ENCODE data around the gene PRR4.

PRR4 gene

DNA sequence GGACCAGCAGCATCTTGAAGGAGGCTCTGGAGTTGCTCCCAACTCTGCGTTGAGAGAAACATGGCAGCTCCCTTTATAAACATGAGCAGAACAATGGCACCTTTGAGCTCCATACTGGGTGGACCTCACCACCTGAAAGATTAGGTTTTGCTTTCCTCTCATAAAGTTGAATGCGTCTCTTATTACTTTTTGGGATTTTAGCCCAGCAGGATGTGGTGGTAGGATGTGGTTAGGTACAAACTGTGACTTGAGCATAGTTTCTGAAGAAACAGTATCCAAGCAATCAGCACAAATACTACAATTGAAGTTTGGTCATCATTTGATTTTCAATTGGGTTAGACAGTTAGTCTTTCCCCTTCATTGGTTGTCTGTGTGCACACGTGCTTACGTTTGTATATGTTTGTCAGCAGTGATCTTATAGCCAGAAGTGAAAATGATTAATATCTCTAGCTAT is at the start of gene PRR4:
Gene PRR4 (minus strand): TSS at position 51 of the 454 bp plus-strand sequence. CDS start 38 bp downstream, at position 13.
- DNase-seq, result no peak

GRCh38 chr12:10896854-10897253 is 47.6 kb upstream of the PRR4 start:
- no peak for DNase-seq

DNA sequence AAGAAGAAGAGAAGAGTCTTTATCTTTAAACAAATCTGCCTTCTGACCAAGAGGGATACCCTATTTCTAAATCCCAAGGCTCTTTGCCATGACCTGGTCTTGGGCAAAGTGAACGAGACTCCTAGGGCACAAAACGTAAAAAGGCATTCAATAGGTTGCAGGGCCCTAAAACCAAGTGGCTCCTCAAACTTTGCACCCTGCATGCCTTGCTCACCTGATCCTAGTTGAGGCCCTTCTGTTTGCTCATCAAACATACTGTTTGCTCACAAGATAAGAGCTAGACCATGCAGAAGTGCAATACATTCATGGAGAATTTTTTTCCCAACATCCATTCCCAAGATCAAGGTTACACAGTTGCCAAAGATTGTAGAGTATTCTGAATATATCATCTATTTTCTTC is 42.7 kb upstream of the PRR4 start:
- no peak for DNase-seq

GRCh38 chr12:10889226-10889625 is 40.0 kb upstream of the PRR4 start:
- DNase-seq, result no peak

DNA sequence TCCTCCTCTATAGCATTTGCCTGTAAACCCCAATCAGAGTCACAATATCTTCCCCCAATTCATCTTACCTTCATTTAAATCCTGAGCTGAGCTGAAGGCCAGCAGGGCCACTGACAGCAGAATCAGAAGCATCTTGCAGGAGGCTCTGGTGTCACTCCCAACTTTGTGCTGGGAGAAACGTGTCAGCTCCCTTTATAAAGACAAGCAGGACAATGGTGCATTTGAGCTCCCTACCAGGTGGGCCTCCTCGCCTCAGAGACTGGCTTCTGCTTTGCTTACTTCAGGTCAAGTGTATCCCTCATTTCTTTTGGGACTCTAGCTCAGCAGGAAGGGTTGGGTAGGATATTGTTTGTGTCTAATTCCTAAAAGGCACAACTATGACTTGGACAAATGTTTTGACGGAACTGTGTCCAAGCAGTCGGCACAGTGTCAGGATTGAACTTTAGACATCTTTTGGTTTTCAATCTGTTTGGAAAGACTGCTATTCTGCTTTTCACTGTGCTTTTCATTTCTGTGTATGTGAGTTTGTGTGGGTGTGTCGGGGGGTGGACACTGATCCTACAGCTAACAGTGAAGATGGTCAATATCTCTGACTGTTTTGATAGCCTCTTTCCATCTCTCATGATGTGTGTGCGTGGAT is 34.9 kb upstream of the PRR4 start, which contains the start of gene PRH1:
Gene PRH1 (minus strand): TSS at position 170 of the 640 bp plus-strand sequence. CDS start 38 bp downstream, at position 132.
- DNase-seq, result no peak

GRCh38 chr12:10873378-10873777 is 24.1 kb upstream of the PRR4 start:
- no peak for DNase-seq

- DNase-seq, result no peak
Measured at GRCh38 chr12:10867381-10867780, 18.1 kb upstream of the PRR4 start.

DNA sequence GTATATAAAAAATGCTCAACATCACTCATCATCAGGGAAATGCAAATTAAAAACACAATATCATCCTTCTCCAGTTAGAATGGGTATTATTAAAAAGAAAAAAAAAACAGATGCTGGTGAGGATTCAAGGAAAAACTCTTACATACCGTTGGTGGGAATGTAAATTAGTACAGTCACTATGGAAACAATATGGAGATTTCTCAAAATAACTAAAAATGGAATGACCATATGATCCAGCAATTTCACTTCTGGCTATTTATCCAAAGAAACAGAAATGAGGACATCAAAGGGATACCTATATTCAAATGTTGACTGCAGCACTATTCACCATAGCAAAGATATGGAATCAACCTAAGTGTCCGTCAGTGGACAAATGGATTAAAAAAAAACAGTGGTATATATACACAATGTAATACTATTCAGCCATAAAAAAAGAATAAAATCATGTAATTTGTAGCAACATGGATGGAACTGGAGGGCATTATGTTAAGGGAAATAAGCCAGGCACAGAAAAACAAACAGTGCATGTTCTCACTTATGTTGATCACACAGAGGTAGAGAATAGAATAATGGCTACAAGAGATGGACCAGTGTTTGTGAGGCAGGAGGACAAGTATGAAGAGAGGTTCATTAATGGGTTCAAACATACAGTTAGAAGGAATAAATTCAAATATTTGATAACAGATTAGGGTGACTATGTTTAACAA is 14.4 kb upstream of the PRR4 start:
- no peak for DNase-seq

- DNase-seq, result no peak
Measured at GRCh38 chr12:10861366-10861765, 12.1 kb upstream of the PRR4 start.

GRCh38 chr12:10855807-10856206 is 6.5 kb upstream of the PRR4 start:
- no peak for DNase-seq

GRCh38 chr12:10853776-10854175 is 4.5 kb upstream of the PRR4 start:
- DNase-seq, result no peak

GRCh38 chr12:10851243-10851858 is 2.1 kb upstream of the PRR4 start:
- DNase-seq, result no peak

- no peak for DNase-seq
Measured at GRCh38 chr12:10847744-10848143, 1.5 kb downstream of the PRR4 start.

DNA sequence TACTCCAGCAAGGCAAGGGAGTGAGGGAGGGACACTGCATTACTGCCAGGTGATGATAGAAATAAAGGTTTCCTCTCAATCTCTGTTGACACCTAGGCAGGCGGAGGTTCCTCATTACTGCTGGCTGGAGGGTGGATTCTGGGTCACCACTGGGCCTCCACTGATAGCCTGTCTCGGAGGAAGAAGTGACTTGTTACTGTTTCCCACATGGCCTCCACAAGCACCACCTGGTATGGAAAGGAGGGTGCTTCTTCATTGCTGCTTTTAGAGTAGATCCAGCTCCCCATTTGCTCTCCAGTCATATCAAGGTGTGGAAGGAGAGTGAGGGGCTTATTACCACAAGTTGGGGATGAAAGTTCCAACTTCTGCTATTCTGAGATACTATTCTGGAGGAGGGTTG is 6.4 kb downstream of the PRR4 start:
- DNase-seq, result no peak

DNA sequence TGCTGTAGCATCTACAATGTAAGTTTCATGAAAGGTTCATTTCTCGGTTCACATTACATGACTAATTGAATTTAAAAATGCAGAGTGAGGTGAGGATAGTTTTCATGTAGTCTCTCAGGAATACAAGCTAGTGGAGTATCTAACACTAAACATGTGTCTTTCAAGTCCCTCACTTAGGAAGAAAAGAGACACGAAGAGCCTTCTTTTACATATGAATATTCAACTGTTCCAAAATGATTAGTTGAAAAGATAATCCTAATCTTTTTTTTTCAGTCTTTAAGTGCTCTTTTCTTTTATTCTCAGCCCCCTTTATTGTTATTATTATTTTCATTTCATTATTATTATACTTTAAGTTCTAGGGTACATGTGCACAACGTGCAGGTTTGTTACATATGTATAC is 10.8 kb downstream of the PRR4 start:
- no peak for DNase-seq

GRCh38 chr12:10829994-10830393 is 19.3 kb downstream of the PRR4 start:
- no peak for DNase-seq

GRCh38 chr12:10826258-10826657 is 23.0 kb downstream of the PRR4 start, which contains the start of gene TAS2R10:
Gene TAS2R10 (minus strand): TSS chr12:10826358. CDS start chr12:10826269, 89 bp downstream.
- DNase-seq, result no peak

DNA sequence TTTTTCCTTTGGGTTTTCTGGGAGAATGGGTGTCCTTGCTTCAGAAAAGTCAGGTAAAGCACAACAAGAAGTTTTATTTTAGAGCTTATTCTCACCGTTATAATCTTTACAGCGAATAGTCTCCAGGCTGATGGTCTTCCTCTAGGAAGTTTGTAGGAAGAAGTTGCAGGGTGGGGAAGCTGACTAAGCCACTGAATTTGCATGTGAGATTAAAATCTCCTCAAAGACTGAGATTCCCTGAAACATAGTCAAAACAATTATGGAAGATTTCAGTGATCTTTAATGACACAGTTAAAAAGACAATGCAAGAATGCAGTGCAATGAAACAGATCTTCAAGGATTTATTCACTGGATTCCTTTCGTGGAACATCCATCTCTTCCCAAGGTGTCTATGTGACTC is 24.3 kb downstream of the PRR4 start:
- no peak for DNase-seq

DNA sequence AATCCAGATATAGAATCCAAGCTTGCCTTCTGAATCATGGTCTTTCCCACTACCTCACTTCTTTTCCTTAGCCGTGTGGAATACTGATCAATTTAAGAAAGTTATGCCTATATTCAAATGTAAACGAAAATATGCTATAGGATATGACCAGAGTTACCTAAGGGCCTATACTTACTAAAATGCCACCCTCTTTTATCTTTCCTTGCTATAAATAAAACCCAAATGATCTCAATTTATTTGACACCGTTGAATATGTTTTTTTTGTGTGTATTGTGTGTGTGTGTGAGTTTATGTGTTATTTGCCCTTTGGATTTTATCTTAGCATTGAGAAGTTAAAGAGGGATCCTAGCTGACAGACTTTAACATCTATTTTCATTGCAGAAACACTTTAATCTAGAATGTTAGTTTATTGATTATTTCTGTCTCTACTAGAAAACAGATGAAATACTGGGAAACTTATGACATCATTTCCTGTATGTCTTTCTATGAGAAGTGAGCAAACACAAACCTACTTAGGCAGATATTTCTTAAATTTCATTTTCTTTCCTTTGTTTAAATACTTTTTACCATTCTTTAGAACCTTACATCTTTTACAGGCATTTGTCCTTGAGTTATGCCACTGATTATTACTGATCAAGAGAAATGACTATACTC is 37.3 kb downstream of the PRR4 start:
- no peak for DNase-seq

GRCh38 chr12:10810068-10810467 is 39.2 kb downstream of the PRR4 start, which contains the start of gene TAS2R9:
Gene TAS2R9 (minus strand): TSS chr12:10810168. CDS start chr12:10810075, 93 bp downstream.
- DNase-seq, result no peak

GRCh38 chr12:10807186-10807585 is 42.1 kb downstream of the PRR4 start, which contains the start of gene TAS2R8:
Gene TAS2R8 (minus strand): TSS chr12:10807286. CDS start chr12:10806980, 306 bp downstream.
- no peak for DNase-seq

- no peak for DNase-seq
Measured at GRCh38 chr12:10802587-10802986, 46.7 kb downstream of the PRR4 start, which contains the start of gene TAS2R7. Gene TAS2R7 (minus strand): TSS chr12:10802627. CDS start chr12:10802570, 57 bp downstream.

- no peak for DNase-seq
Measured at GRCh38 chr12:10801741-10802140, 47.5 kb downstream of the PRR4 start.
